CD1c-positive myeloid dendritic cell (primary cell): ENCODE measurements around the gene GAR1.
A peak's percentile ranks its signal among the peaks of the same experiment; 100 is the strongest.
"Not testable (repeated sequence)": the region's sequence is repeated elsewhere in the genome, so short reads cannot be mapped to it uniquely, and the experiment has no call there.

Experiments used
- DNase-seq: peaks from one replicate; pipeline ENCODE4 v3.0.0-alpha.2; 2016; ENCODE audit errors: extremely low spot score

The GAR1 gene

DNA sequence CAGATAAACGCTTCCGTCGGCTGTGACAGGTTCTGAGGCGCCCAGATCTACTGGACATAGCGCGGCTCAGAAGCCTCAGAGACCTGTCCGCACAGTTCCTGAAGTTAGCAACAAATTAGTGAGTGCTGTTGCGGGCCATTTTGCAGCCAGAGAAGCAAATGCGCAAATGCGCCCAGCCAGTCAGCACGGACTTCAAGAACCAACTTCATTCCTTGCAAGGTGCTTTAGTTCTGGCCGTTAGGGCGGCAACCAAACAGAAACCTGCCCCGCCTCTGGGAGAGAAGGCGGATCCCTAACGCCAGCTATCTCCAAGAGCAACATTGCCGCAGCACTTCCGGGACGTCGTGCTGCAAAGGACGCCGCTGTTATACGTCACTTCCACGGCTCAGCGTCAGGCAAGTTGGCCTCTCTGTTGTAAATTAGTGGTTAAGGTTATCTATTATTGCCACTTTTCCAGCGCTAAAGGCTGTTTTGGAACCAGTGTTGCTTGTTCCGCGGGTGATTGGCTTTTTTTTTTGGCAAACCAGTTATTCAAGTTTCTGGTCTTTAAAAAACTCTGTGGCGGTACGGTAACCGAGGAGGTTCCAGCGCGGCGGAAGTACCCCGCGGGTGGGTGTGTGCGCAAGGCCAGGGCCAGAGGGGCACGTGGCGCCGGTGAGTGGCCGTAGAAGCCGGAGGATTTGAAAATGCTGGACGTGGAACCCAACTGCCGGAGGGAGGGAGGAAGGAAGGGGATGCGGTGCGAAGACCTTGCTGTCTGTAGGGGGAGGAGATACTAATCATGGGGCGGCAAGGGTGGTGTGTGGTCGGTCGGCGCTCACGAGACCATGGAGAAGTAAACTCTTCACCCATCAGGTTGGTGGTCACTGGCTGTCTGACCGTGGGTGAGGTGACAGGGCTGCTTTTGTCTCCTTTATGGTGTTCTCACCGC is at the start of gene GAR1:
GAR1 (plus strand) TSS at position 612 of the 931 bp plus-strand sequence. CDS start 403 bp downstream, outside the sequence.
- DNase-seq = peak; percentile 94

DNA sequence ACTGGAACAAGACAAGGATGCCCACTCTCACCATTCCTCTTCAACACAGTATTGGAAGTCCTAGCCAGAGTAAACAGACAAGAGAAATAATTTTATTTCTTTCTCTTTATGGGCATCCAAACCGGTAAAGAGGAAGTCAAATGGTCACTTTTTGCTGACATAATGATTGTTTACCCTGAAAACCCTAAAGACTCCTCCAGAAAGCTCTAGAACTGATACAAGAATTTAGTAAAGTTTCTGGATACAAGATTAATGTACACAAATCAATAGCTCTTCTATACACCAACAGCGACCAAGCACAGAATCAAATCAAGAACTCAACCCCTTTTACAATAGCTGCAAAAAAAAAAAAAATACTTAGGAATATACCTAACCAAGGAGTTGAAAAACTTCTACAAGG is 33.5 kb upstream of the GAR1 start:
- DNase-seq = not testable (repeated sequence)

DNA sequence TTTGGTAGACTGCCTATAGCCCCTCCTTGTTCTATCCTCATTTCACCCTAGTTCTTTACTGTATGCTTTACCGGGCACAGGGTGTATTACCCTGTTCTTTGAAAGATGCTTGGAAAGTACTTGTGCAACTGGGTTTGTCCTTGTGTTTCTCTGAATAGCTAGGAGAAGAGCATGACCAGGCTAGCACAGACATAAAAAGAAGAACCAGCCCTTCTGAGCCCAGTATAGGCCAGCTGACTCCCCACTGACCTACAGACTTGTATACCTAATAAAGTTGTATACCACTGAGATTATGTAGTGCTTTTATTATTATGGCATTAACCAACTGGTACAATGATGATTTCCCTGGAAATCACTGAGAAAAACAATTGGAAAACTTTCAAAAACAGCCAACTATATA is 28.7 kb upstream of the GAR1 start:
- no peak for DNase-seq

DNA sequence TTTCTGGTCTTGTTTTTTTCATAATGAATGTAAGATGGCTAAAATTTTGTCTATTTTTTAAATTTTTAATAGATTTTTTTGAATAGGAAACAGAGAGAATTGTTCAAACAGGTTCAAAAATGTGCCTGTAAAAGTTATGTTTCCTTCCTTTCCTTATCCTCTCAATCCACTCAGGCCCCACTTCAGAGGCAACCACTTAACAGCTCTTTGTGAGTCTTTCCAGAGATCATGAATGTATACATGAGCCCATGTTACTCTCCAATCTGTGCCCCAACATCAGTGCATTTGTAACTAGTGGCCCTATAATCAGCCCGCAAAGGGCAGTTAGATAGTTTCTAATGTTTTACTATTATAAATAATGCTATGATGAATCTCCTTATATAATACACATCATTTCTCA is 27.8 kb upstream of the GAR1 start:
- DNase-seq = no peak

DNA sequence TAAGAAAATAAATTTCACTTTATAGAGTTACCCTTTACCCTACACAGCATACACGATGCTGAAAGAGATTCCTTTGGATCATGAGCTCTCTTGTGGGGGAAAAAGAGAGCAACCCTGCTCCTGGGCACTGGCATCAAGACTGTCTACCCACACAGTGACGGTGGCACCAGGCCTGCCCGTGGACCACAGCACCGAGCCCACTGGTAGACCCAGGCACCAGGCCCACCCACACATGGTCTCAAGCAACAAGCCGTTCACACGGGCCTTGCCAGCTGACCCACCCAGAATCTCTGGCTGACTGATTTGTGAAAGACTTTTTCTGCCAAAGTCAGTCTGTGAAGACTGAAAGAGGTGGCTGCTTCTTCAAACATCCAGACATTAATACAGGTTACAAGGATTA is 20.5 kb upstream of the GAR1 start:
- DNase-seq = no peak

DNA sequence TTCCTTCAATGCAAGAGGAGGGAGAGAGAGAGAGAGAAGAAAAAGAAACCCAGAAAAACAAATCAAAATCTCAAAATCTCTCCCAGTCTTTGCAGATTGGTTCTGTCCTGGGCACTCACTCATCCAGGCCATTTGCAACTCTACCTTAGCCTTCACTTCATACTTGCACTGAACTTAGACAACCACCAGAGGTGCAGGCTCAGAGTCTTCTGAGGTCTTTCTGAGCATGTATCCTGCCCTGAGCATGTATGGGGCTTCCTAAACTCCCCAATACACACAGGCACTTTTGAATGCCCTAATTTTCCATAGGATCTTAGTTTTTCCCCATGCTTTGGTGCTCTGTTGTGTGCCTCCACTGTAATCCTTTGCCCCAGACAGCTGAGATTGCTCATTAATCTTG is 16.7 kb upstream of the GAR1 start:
- DNase-seq = no peak

DNA sequence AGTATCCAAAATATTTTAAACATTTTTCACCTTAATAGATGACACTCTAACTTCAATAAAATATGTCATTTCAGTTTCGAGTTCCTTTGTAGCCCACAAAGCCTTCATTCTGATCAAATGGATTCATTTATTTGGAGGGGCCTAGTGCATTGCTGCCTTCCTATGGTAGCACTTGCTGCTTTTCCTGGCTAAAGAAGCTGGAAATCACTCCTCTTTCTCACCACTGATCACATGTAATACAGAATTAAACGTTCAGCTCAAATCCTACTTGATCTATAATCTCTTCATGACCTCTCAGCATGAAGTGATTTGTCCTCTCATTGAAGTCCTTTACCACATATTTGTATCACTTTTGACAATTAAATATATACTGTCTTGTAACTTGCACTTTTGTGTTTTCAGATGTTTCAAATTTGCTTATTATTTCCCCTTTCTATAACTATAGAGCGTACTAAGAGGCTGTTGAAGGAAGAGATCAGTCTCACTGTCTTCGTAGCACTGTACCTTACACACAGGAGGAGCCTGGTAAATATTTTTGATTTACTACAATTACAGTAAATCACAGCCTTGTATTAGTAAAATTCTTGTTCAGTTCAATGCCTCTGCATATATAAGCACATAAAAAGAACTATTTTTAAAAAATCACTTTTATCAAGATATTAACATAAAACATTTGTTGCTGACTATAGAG is 14.3 kb upstream of the GAR1 start:
- no peak for DNase-seq

DNA sequence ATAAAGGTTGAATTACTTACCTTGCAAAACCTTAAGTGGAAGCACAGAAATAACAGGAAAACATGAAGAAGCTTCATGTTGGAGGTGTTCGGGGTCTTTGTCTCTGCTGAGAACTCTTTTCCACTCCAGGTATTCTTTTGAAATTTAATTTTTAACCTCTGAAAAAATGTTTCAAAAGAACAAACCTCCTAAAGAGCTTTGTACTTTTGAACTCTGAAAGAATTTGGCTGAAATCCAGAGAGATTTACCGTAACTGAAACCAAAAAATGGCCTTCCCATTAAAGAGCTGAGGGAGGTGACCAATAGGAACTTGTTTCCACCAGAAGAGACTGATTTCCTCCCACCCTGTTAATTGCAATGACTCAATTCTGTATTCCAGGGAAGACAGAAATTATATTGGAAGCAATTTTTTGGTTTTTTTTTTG is 13.7 kb upstream of the GAR1 start, which contains the start of gene CFI:
CFI (minus strand) TSS at position 105 of the 425 bp plus-strand sequence; CDS start at position 77, 28 bp downstream.
- DNase-seq = peak; percentile 30

DNA sequence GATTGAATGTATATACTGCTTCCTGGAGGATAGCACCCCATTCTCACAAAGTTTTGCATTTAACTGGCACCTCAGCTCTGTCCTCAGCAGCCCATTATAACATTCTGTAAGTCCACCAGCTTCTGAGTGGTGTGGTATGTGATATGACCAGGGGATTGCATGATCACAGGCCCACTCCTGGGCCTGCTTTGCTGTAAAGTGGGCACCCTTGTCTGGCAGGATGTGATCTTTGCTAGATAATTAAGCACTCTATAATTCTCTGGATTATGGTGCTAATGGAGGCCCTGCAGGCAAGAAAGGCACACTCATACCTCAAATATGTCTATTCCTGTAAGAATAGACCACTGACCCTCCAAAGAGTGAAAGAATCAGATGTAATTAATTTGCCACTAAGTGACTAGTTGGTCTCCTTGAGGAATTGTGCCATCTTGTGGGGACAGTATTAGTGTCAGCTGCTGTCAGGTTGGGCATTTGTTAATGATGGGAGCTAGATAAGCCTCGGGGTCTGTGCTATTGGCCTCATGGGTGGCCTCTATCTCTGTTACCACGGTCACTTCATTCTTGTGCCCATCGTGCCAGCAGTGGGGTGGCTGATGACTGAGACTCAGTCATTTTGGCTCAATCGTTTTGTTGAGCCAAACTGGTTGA is 11.5 kb upstream of the GAR1 start:
- peak; percentile 30 for DNase-seq

DNA sequence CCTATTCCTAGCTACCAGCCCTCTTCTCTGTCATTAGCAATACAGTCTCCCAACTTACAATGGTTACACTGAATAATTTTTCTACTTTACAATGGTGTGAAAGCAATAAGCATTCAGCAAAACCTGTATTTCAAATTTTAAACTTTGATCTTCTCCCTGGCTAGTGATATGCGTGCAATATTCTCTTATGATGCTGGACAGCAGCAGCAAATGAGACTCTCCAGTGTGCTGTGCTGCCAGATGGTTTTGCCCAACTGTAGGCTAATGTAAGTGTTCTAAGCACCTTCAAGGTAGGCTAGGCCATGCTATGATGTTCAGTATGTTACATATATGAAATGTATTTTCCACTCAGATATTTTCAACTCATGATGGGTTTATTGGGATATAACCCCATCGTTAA is 5.9 kb upstream of the GAR1 start:
- DNase-seq = no peak

DNA sequence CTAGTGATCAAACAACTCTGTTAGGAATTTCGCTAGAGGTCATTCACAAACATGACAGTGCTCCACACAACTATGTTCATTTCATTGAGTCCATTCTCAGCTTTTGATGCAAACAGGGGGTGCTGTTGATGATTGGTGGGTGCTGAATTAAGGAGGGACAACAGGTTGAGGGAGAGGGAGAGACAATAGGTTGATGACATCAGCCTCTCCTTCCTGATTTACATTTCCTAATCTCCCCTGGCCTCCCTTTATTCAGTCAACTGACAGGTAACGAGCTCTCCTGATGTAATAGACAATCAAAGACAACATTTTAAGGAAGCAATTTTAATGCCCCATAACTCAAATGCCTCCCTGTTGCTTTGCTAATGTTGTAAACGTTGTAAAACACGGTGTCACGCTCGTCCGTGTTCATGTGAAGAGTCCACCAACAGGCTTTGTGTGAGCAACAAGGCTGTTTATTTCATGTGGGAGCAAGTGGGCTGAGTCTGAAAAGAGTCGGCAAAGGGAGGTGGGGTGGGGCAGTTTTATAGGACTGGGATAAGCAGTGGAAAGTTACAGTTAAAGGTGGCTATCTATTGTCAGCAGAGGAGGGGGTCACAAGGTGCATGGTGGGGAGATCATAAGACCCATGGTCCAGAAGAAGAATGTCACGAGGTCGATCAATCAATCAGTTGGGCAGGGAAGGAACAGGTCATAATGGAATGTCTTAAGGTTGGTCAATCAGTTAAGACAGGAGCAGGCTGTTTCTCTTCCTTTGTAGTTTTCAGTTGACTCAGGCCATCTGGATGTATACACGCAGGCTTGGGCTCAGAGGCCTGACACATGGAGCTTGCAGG is 4.8 kb upstream of the GAR1 start:
- DNase-seq = no peak

DNA sequence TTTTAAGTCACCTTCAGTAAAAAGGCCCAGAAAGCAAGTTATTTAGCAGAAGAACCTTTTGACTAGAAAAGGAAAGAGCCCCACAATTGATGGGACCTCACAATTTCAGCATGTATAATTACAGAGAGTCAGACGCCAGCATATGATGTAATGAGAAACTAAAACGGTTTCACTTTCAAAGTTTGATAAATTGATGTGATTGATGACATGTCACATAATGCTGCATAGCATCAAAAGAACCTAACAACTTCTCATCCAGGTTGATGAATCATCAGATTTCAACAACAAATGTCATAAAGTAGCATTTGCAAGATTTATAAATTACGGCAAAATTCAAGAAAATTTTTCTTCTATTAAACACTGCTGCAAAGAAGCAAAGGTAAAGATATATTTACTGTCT is 3.9 kb upstream of the GAR1 start:
- no peak for DNase-seq

DNA sequence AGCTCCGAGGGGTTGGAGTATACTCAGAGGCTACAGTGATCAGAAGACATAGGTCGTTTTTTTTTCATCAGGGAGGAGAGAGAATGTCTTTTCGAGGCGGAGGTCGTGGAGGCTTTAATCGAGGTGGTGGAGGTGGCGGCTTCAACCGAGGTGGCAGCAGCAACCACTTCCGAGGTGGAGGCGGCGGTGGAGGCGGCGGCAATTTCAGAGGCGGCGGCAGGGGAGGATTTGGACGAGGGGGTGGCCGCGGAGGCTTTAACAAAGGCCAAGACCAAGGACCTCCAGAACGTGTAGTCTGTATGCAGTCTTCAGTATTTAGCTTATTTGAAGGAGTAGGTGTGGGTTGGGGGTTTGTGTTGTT is 500 bp downstream of the GAR1 start:
- DNase-seq = no peak

DNA sequence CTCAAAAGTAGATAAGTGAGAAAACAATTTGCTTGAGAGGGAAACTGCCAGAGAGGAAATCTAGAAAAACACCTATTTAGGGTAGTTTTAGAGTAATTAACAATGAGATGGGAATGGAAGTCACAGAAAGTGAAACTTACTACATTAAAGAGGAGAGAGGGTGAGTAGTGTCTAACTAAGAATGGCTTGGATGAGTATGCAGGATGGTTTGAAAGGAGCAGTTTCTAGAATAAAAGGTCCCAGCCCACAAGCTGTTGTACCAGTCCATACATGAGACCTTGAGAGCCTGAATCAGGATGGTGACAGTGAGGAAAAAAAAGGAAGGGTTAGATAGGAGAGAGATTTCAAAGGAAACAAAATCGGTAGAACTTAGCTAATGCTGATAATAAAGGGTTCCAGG is 1.3 kb downstream of the GAR1 start:
- DNase-seq = no peak

DNA sequence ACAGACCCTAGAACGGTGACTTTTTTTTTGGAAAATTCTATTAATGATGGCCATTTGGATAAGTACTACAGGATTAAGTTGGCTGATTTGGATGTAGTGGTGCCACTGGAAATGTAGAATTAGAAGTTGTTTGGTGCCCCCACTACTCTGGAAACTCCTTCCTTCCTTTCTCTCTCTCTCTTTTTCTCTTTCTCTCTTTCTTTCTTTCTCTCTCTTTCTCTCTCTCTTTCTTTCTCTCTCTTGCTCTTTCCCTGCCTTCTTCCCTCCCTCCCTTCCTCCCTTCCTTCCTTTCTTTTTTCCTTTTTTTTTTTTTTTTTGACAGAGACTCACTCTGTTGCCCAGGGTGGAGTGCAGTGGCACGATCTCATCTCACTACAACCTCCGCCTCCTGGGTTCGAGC is 2.7 kb downstream of the GAR1 start:
- DNase-seq = no peak

DNA sequence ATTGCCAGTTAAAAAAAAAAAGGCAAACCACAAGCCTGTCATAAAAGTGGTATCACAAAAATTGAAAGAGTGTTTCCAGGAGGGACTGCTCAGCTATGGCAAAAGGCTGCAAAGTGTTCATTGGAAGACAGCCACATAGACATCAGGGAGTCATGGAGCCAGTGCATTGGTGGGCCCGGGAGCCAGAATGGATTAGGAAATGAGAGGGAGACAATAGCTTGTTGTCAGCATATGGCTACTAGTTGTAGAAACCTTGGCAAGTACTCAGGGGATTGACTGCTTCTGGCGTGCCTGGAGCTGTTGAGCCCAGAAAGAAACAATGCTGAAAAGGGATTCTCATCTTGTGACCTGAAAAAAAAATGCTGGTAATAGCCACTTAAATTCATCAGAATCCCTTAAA is 5.0 kb downstream of the GAR1 start:
- DNase-seq = no peak

DNA sequence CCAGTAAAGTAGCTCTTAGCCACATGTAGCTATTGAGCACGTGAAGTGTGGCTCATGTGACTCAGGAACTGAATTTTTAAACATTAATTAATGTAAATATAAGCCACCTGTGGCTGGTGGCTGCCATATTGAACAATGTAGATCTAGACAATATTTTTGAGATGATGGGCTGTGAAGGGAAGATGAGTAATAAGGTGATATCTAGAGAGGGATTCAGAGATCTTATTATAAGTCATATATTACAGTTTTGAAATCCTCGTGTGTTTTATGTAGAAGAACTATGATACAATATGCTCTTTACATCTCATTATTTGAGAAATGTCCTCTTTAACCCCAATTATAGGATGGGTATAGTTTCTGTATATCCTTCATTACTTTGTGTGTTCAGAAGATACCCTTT is 5.6 kb downstream of the GAR1 start:
- no peak for DNase-seq

DNA sequence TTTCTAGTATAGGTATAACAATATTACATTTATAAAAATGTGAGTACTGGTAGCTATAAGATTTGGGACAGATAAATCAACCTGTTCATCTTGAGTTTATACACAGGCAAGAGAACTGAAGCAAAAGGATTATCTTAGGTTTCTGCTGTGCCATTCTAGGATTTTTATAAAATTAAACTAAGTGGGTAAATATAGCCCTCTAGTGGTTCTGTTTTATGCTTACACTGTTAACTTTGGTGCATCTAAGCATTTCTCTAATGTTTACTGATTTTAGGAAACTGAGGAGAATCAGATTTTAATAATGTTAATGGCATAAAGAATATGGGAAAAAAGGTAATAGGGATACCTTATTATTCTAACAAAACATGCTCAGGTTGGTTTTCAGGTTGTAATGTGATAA is 11.2 kb downstream of the GAR1 start:
- DNase-seq = peak; percentile 54

DNA sequence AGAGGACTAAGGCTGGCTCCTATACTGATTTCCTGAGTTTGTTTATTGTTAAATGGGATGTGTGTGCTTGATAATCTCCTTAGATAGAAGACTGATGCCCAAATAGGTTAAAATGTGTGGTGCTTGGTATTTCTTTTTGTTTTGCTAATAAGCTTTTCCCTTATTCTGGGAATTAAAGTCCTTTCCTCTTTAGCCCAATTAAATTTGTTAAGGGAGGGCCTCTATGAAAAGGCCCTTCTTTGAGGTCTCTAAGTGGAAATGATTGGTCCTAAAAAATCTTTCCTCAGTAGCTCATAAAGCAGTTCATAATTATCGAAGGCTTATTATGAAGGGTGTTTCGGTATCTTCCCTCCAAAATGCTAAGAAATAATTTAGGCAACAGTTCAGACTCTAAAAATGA is 12.1 kb downstream of the GAR1 start, which contains the start of gene RRH:
RRH (plus strand) TSS at position 301 of the 400 bp plus-strand sequence; CDS start at position 357, 56 bp downstream.
- DNase-seq = no peak

DNA sequence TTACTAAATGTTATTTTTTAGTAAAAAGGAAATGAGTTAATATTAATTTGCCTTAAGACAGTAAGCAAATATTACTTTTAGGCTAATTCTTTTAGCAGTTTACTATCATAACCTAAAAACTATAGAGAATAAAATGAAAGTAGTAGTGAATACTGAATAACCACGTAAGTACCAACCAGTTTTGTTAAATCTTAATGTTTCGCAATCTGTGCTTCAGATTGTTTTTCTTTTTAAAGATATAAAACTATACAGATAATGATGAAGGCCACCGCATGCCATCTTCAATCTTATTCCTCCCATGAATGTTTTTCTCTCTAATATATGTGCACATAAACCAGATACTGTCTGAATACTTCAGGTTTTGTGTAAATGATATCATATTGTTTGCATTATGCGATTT is 18.2 kb downstream of the GAR1 start:
- no peak for DNase-seq

DNA sequence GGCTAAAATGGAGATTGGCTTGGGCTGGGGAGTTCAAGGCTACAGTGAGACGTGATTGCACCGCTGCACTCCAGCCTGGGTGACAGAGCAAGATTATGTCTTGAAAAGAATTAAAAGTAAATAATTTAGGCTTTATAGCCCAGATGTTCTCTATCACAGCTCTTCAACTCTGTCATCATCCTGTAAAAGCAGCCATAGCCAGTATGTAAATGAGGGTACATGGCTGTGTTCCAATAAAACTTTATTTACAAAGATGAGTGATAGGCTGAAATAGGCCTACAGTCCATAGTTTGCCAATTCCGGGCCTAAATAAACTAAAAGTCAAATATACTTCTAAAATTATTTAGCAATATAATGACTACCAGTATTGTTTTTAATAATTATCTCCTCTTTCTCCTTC is 21.4 kb downstream of the GAR1 start:
- DNase-seq = no peak
